ENCODE results near the gene EPHB2.

Gene EPHB2

GRCh38 chr1:22889213-22889827, 178.7 kb downstream of the EPHB2 start:
- DNase-seq = no peak

GRCh38 chr1:22892789-22893188, 182.2 kb downstream of the EPHB2 start:
- DNase-seq = no peak

GRCh38 chr1:22893292-22893691, 182.7 kb downstream of the EPHB2 start:
- DNase-seq = no peak

DNA sequence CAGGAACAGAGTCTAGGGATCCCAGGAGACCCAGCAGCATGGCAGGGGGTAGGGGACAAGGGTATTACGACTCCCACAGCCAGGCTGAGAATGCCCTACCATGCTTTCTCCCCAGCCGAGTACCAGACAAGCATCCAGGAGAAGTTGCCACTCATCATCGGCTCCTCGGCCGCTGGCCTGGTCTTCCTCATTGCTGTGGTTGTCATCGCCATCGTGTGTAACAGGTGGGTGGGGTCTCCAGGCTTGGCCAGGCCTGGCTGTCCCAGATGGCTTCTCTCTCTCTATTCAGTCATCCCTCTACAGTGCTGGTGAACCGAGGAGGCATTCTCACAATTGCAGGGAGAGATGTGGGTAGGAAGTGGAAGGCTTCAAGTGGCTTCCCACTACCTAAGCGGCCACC, 184.7 kb downstream of the EPHB2 start:
- DNase-seq = no peak

DNA sequence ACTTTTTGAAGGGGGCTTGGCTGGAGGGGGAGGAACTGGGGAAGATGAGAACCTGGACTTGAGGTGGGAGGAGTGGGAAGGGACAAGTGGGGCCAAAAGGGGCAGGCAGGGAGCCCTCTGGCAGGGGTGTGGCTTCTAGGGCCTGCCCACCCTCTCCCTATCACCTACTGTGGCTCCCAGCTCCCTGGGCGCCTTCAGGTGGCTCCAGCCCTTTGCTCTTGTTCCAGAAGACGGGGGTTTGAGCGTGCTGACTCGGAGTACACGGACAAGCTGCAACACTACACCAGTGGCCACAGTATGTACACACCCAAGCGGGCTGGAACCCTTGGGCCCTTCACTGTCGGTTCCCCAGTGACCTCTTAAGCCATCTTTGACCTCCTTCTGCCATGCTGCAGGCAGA, 185.5 kb downstream of the EPHB2 start:
- DNase-seq = no peak

- DNase-seq = no peak
These were observed 189.8 kb downstream of the EPHB2 start for GRCh38 chr1:22900451-22900850.

DNA sequence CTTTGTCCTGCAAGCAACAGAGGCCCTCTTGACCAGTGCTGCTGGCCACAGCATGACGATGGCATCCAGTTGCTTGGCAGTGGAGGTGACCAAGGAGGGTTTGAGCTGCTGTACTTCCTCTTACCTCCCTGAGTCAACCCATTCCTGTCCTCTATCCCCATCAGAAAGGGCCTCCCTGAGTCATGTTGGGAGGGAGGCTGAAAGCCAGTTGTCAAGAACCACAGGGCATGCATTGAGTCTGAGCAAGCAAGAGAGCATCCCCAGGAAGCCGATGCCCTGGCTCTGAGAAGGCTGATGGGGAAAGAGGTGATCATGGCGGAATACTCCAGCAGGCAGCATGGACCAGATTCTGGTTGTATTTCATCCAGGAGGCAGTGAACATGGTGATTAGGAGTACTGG, 192.5 kb downstream of the EPHB2 start:
- DNase-seq = no peak

DNA sequence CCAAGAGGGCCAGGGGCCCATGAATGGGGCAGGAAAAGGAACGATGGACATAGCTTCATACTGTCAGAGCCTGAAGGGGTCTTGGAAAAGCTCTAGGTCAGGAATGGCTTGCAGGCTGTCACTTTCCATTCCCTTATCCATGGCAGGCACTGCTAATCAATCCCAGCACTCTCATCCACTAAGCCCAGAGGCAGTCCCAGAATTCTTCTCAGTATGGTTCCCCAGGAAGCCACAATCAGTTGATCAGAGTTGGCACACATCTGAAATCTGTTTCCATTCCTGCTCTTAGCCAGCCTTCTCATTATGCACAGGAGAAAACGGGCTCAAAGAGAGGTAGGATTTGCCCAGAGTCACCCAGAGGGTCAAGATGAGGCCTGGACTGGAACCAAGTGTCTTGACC, 196.3 kb downstream of the EPHB2 start:
- no peak for DNase-seq

GRCh38 chr1:22907528-22907927, 196.9 kb downstream of the EPHB2 start:
- no peak for DNase-seq

- no peak for DNase-seq
These were observed 198.3 kb downstream of the EPHB2 start for GRCh38 chr1:22908880-22909426.

GRCh38 chr1:22910286-22910685, 199.6 kb downstream of the EPHB2 start:
- DNase-seq = no peak

GRCh38 chr1:22910986-22911651, 200.5 kb downstream of the EPHB2 start:
- DNase-seq = no peak

- no peak for DNase-seq
These were observed 201.7 kb downstream of the EPHB2 start for GRCh38 chr1:22912311-22912710.

GRCh38 chr1:22913421-22914141, 202.9 kb downstream of the EPHB2 start:
- no peak for DNase-seq

- no peak for DNase-seq
These were observed 203.5 kb downstream of the EPHB2 start for GRCh38 chr1:22914156-22914555.

GRCh38 chr1:22914633-22915217, 204.1 kb downstream of the EPHB2 start:
- no peak for DNase-seq

DNA sequence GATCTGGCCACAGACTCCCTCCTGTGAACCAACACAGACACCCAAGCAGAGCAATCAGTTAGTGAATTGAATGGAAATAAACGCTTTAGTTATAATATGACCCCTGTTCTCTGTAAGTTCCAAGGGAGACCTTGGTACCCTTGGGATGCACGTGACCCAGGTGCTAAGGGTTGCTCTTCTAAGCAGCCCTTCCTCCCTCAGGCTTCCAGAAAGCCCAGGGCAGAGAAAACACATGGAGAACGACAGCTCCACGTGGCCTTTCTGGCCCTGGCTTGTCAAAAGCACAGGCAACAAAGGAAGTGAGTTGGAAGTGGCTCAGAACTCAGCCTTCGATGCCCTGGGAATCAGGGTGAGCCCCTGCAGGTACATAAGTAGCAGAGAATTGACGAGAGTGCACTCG, 204.6 kb downstream of the EPHB2 start:
- DNase-seq = no peak

DNA sequence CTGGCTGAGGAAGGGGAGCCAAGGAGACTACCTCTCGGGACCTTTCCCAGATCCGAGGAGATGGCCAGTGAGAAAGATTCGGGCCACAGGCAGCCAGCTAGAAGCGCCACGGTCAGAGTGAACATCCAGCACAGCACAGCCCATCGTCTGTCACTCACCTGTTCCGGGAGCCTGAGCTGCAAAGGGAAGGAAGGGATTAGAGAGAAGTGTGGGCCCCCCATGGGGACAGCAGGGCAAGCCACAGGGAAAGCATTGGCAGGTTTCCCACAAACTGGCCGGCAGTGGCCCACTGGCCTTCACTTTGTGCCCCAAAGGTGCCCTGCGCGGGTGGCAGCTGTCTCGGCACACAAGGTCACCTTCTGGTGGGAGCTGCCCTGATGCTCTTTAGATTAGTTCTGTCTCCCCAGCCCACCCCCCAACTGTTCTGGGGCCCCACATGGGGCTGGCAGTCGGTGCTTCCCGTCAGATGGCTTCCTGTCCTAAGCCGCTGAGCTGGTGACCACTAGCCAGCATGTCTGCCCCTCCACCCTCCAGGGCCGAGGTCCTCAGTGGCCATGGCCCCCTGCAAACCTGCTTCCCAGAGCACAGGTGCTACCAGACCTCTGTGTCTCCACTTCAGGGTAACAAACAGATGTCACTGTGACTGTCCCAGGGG, 205.3 kb downstream of the EPHB2 start:
- no peak for DNase-seq

GRCh38 chr1:22916471-22916820, 205.8 kb downstream of the EPHB2 start:
- DNase-seq = no peak

DNA sequence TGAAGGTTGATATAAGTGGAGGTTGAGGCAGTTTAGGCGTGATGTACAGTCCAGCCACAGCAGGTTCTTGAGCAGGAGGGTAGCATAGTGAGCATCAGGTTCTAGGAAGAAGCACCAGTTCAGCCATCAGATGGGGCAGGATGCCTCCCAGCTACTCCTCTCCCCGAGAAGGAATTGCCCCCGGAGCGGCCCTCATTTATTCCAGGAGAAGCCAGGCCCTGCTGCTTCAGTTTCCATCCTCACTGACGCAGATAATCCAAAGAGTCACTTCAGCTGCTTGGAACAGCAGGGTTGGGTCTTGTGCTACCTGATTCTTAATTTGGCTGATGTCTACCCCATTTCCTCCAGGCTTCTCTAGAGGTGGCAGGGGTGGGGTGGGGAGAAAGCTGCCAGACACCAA, 207.3 kb downstream of the EPHB2 start:
- no peak for DNase-seq

GRCh38 chr1:22918644-22919043, 208.0 kb downstream of the EPHB2 start:
- no peak for DNase-seq

- DNase-seq = no peak
These were observed 208.8 kb downstream of the EPHB2 start for GRCh38 chr1:22919341-22920025.

Measured in activated T-cell treated with anti-CD3 and anti-CD28 coated beads for 4 hours (primary cell).